Measurements from ENCODE around the gene PRDM11. TPM values are rescaled to one million over a fixed set of nuclear protein-coding genes. Genes with fewer than 3 reads are reported as not detected.

PRDM11 gene
- total and polyA plus RNA-seq, 10 of the 15 experiments (the other 5 are each of a cell fraction or from before 2014, with no cell fraction given), result 0.03 to 2.4 (median 0.53) TPM

- no peak for TF ChIP-seq SRF (IDR thresholded peaks at IDR 0.05; ENCODE audit: low read depth in 2 of 2, low read length in 2 of 2)
Observed at GRCh38 chr11:45107029-45107428, 39.4 kb upstream of the PRDM11 start (continued).

DNA sequence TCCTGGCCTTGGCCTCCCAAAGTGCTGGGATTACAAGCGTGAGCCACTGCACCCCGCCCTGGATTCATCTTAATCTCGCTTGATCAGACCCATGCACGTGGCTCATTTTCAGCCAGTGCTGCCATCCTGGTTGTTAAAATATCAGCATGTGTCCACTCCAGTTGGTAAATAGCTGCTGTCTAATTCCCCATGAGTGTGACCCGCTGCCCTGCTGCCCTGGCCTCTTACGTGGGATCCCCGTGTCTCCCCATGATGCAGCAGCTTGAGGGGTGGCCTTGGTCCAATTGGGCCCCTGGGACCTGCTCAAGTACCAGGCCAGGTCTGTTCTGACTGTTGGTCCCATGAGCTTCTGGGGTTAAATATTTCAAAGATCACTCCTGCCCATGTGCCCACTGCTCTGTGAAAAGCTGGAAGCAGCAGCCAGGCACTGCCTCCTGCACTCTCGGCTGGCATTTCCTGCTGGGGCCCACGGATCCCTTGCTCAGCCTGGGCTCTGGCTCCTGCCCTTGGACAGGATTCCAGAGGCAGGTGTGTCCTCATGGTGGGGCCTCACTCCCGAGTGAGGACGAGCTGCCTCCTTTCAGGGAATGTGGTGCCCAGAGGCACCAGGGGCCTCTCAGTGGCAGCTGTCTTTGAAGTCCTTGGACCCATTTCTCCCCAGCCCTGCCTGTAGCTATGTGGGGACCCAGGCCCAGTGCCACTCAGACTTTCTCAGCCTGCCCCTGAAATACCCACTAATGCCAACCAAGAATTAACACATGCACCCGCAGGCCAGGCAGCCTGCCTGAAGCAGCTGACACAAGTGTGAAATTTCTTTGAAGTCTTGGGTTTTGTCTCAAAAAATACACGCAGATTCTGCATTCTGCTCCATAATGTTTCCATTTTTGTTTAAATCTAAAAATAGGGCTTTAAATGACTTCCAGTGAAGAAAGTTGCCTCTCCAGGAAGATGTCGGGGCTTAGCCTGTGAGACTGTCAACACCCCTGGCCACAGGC lies 38.1 kb upstream of the PRDM11 start:
- FAIRE-seq (no peak), DNase-seq (ENCODE audit: low read depth, low spot score) (no peak), ATAC-seq (no peak)
- Histone ChIP-seq H4K20me1 (ENCODE audit: control insufficient read depth, insufficient read depth) (0 out of 2 replicates have a peak, but pooled peaks cover 2% of the 10 kb centered on the region), H3K9me3 (replicated peaks; ENCODE audit: control insufficient read depth, insufficient read depth, low read length) (no peaks in the 10 kb centered on the region), H3K27ac (ENCODE audit: control insufficient read depth, insufficient read depth) (no peak overlapping the region), H3K4me3 (no peak overlapping the region), H3K4me2 (ENCODE audit: control insufficient read depth, insufficient read depth) (no peak overlapping the region), H3K27me3 (replicated peaks in 1 of 2; ENCODE audit: control insufficient read depth in 2 of 2, insufficient read depth in 2 of 2, low read length in 1 of 2) (no peaks in the 10 kb centered on the region; a peak in 1 of 4 replicates), H3K36me3 (ENCODE audit: control insufficient read depth in 2 of 2, insufficient read depth in 2 of 2, low read length in 1 of 2) (no peaks in the 10 kb centered on the region), H2AFZ (ENCODE audit: control insufficient read depth, low read depth, low read length) (no peak overlapping the region), H3K4me1 (ENCODE audit: control insufficient read depth, insufficient read depth, low read length) (no peaks in the 10 kb centered on the region), H3K79me2 (ENCODE audit: control insufficient read depth, insufficient read depth, low read length) (no peaks in the 10 kb centered on the region), H3K9ac (ENCODE audit: control insufficient read depth, insufficient read depth, low read length) (no peak overlapping the region)
- ChIA-PET RAD21 (ENCODE audit: unreplicated experiment) (interaction anchor here (0.7 to 1.2 kb wide), 2 partner anchors 172 to 255 kb away, joined by 3 to 4 read pairs; no protein-coding TSS in a partner anchor), CTCF (interaction anchor here (0.5 to 17.9 kb wide), 5 partner anchors 8 to 191 kb away, joined by 3 to 571 read pairs (median 3); no protein-coding TSS in a partner anchor), SMC1A (ENCODE audit: uncharacterized antibody, unreplicated experiment) (interaction anchor here (1.0 kb wide), 1 partner anchor 225 kb away, joined by 3 read pairs; no protein-coding TSS in a partner anchor), POLR2A (no interaction called here)
- intact Hi-C loops (cut with micrococcal nuclease; ENCODE audit: unreplicated experiment) (no loop called here), in situ Hi-C loops (cut with MboI) (loop anchor here (5.0 kb wide), 2 partner anchors 171 to 224 kb away; no protein-coding TSS in a partner anchor)
- no peak for TF ChIP-seq SPI1 (IDR thresholded peaks at IDR 0.05; ENCODE audit: borderline replicate concordance, insufficient read depth, low read depth, low read length)
- 21% methylated on average over 14 of the region's 14 CpGs for WGBS (ENCODE audit: insufficient coverage, insufficient replicate concordance, low lambda C conversion rate, missing lambda C conversion rate)
- BruUV-seq (replicated peaks), result no TSS peak
